ENCODE data around the gene VSIG10. TPM values are rescaled to one million over a fixed set of nuclear protein-coding genes. Genes with fewer than 3 reads are reported as not detected.

Gene VSIG10
- total and polyA plus RNA-seq, 2 of the 4 experiments (the other 2 are of a cell fraction): 5.9 to 10.0 TPM

DNA sequence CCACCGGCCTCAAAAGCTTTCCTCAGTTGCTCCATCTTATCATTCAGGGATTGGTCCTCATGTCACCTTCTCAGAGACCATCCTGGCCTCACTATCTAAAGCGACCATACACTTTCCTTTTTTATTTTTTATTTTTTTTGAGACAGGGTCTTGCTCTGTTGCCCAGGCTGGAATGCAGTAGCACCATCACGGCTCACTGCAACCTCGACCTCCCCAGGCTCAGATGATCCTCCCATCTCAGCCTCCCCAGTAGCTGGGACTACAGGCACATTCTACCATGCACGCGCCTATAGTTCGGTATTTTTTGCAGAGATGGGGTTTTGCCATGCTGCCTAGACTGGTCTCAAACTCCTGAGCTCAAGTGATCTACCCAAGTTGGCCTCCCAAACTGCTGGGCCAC, 45.6 kb downstream of the VSIG10 start:
- no peak overlapping the region for H4K8ac ChIP-seq (ENCODE audit: low read depth in 2 of 2, low read length in 2 of 2)
- H3K79me1 ChIP-seq (ENCODE audit: low read depth in 1 of 2, low read length in 2 of 2): peaks cover 10 to 67% of the 10 kb centered on the region in 2 experiments
- H3K56ac ChIP-seq (ENCODE audit: extremely low read depth, insufficient read depth, low read length): no peak overlapping the region
- no peaks in the 10 kb centered on the region for H3K9me3 ChIP-seq (ENCODE audit: control insufficient read depth, insufficient read depth, low read length)
- intact Hi-C loops (cut with micrococcal nuclease): no loop called here
- no peak overlapping the region for H3K18ac ChIP-seq (ENCODE audit: low read depth, low read length)
- no peak overlapping the region for H2AFZ ChIP-seq (replicated peaks; ENCODE audit: low read length, poor library complexity)
- no peak overlapping the region for H2BK15ac ChIP-seq (ENCODE audit: low read depth, low read length)
- peaks cover 14% of the 10 kb centered on the region for H3K9me1 ChIP-seq (ENCODE audit: insufficient read depth, low read length)
- no peak overlapping the region for H3K4me2 ChIP-seq (ENCODE audit: low read depth, low read length)
- H2BK5ac ChIP-seq (ENCODE audit: low read depth, low read length, poor library complexity, severe bottlenecking): no peak overlapping the region
- no peak overlapping the region for H2AK9ac ChIP-seq (replicated peaks; ENCODE audit: low read depth, low read length, poor library complexity)
- H2BK20ac ChIP-seq (ENCODE audit: low read depth, low read length): no peak overlapping the region; the same call in 1 of the 2 replicates
- no peaks in the 10 kb centered on the region for H3K27me3 ChIP-seq (ENCODE audit: control insufficient read depth, insufficient read depth, low read length)
- peak overlapping the region; percentile 38; the same call in 1 of the 2 replicates for H3K4ac ChIP-seq (ENCODE audit: low read depth, low read length)
- TF ChIP-seq CHD1 (IDR thresholded peaks at IDR 0.05; ENCODE audit: low read depth, low read length) (no peak), RAD21 (IDR thresholded peaks at IDR 0.05; ENCODE audit: low read length) (no peak), POLR2A (IDR thresholded peaks at IDR 0.05; ENCODE audit: low read depth, low read length) (no peak), BHLHE40 (IDR thresholded peaks at IDR 0.05; ENCODE audit: low read depth, low read length) (no peak), MXI1 (IDR thresholded peaks at IDR 0.05; ENCODE audit: borderline replicate concordance, low read depth, low read length) (no peak), RFX5 (IDR thresholded peaks at IDR 0.05; ENCODE audit: low read depth, low read length) (no peak), SMC3 (IDR thresholded peaks at IDR 0.05; ENCODE audit: low read depth, low read length) (no peak), RCOR1 (IDR thresholded peaks at IDR 0.05; ENCODE audit: insufficient replicate concordance, low read length) (no peak), MAZ (IDR thresholded peaks at IDR 0.05; ENCODE audit: borderline replicate concordance, low read depth, low read length) (no peak), CEBPB (IDR thresholded peaks at IDR 0.05; ENCODE audit: low read depth, low read length) (no peak), MAFK (IDR thresholded peaks at IDR 0.05; ENCODE audit: low read depth, low read length) (no peak), NFE2L2 (IDR thresholded peaks at IDR 0.05; ENCODE audit: low read depth, low read length) (no peak), FOS (IDR thresholded peaks at IDR 0.05; ENCODE audit: low read depth, low read length) (no peak)
- TF ChIP-seq, protein P1, sequence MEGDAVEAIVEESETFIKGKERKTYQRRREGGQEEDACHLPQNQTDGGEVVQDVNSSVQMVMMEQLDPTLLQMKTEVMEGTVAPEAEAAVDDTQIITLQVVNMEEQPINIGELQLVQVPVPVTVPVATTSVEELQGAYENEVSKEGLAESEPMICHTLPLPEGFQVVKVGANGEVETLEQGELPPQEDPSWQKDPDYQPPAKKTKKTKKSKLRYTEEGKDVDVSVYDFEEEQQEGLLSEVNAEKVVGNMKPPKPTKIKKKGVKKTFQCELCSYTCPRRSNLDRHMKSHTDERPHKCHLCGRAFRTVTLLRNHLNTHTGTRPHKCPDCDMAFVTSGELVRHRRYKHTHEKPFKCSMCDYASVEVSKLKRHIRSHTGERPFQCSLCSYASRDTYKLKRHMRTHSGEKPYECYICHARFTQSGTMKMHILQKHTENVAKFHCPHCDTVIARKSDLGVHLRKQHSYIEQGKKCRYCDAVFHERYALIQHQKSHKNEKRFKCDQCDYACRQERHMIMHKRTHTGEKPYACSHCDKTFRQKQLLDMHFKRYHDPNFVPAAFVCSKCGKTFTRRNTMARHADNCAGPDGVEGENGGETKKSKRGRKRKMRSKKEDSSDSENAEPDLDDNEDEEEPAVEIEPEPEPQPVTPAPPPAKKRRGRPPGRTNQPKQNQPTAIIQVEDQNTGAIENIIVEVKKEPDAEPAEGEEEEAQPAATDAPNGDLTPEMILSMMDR (conservative IDR thresholded peaks at IDR 0.05; ENCODE audit: low read depth, low read length): no peak
- TF ChIP-seq, protein P2, sequence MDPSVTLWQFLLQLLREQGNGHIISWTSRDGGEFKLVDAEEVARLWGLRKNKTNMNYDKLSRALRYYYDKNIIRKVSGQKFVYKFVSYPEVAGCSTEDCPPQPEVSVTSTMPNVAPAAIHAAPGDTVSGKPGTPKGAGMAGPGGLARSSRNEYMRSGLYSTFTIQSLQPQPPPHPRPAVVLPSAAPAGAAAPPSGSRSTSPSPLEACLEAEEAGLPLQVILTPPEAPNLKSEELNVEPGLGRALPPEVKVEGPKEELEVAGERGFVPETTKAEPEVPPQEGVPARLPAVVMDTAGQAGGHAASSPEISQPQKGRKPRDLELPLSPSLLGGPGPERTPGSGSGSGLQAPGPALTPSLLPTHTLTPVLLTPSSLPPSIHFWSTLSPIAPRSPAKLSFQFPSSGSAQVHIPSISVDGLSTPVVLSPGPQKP (IDR thresholded peaks at IDR 0.05; ENCODE audit: borderline replicate concordance, low read depth, low read length): no peak
- TF ChIP-seq, protein P3, sequence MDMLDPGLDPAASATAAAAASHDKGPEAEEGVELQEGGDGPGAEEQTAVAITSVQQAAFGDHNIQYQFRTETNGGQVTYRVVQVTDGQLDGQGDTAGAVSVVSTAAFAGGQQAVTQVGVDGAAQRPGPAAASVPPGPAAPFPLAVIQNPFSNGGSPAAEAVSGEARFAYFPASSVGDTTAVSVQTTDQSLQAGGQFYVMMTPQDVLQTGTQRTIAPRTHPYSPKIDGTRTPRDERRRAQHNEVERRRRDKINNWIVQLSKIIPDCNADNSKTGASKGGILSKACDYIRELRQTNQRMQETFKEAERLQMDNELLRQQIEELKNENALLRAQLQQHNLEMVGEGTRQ (IDR thresholded peaks at IDR 0.05; ENCODE audit: low read depth, low read length): no peak
- H3K4me3 ChIP-seq (ENCODE audit: insufficient read depth, low read depth, low read length): no peak overlapping the region
- dilution Hi-C loops (cut with HindIII; ENCODE audit: low sequenced_read_pairs, unreplicated experiment): no loop called here
- H3K27ac ChIP-seq (ENCODE audit: insufficient read depth, low read length): no peak overlapping the region
- DNase-seq (no peak), ATAC-seq (ENCODE audit: low read depth) (no peak)
- BruUV-seq (replicated peaks): no TSS peak
- H3K14ac ChIP-seq (replicated peaks; ENCODE audit: low read depth, low read length): no peak overlapping the region
- H2BK120ac ChIP-seq (ENCODE audit: low read depth, low read length): no peak overlapping the region
- H4K91ac ChIP-seq (ENCODE audit: insufficient read depth, low read depth, low read length): peak overlapping the region; percentile 29; the same call in 1 of the 2 replicates
- H3K23ac ChIP-seq (ENCODE audit: low read depth, low read length): peak overlapping the region; percentile 43; the same call in 1 of the 2 replicates
- H4K5ac ChIP-seq (ENCODE audit: low read depth, low read length): no peak overlapping the region
- in situ Hi-C loops (cut with MboI; ENCODE audit: low sequenced_read_pairs): no loop called here
- H2AK5ac ChIP-seq (ENCODE audit: low read depth, low read length): no peak overlapping the region
- peaks cover 17% of the 10 kb centered on the region for H4K20me1 ChIP-seq (ENCODE audit: insufficient read depth, low read length)
- no peak overlapping the region for H3K9ac ChIP-seq (ENCODE audit: low read depth, low read length)
- WGBS, 2 experiments (ENCODE audit: extremely low coverage in 2 of 2, insufficient read length in 1 of 2): 87% methylated on average over 3 of the region's 7 CpGs; no CpG with 5 or more reads in 1 of the 2 experiments
- H3K4me1 ChIP-seq (ENCODE audit: control insufficient read depth, insufficient read depth, low read length): peaks cover 10% of the 10 kb centered on the region
- POLR2A ChIA-PET (ENCODE audit: unreplicated experiment): no interaction called here
- no peaks in the 10 kb centered on the region; the same call in 1 of the 2 replicates for H3K36me3 ChIP-seq (ENCODE audit: control insufficient read depth, insufficient read depth, low read length)
- CTCF ChIA-PET: no interaction called here

Data from IMR-90 (cell line).